Cardiac ventricle fibroblast (primary cell): ENCODE measurements around the gene TUBB4A. TPM values are rescaled to one million over a fixed set of nuclear protein-coding genes. Genes with fewer than 3 reads are reported as not detected.

Experiments
- total RNA-seq: library from RNA; depleted of rRNA; stranded (reverse); fragments of >200 nt; gene quantifications from 2 replicates; pipeline ENCODE4 v1.2.3, GENCODE V29; 2015

The TUBB4A gene
- total RNA-seq = not detected in 2 replicates

DNA sequence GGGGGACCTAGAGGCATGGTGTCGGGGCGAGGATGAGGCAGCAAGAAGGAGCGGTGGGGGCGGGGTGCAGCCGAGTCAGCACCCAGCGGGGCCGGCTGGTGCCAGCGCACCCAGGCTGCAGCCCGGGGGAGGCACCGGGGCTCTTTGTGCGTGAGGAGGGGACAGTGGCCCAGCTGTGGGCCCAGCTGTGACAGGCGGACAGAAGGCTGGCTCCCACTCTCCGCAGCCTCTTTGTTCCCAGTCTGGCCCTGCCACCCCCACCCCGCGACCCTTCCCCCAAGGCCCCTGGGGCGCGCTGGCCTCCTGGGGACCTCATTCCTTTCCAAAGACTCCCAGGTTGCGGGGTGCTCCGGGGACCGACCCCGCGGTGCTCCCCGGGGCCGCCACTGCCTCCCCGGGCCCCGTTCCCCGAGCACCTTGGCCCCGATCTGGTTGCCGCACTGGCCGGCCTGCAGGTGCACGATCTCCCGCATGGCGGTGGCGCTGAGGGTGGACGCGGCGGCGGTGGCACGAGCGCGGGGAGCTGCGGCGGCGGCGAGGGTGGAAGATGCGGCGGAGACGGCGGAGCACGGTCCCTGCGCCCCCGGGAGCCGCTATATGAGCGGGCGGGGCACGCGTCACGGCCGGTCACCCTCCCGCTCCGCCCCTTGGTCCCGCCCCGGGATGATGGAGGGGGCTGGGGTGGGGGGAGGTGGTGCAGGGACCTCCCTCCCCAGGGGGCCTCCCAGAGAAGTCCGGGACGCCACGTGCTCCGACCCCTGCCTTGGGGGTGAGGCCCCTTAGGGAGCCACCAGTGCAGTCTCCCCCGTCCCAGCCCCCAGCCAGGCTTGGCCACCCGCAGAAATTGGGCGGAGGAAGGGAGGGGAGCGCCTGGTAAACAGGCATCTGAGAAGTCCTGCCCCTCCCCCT lies at the start of gene TUBB4A:
TUBB4A (minus strand) TSS at position 570 of the 909 bp plus-strand sequence; CDS start at position 473, 97 bp downstream.

DNA sequence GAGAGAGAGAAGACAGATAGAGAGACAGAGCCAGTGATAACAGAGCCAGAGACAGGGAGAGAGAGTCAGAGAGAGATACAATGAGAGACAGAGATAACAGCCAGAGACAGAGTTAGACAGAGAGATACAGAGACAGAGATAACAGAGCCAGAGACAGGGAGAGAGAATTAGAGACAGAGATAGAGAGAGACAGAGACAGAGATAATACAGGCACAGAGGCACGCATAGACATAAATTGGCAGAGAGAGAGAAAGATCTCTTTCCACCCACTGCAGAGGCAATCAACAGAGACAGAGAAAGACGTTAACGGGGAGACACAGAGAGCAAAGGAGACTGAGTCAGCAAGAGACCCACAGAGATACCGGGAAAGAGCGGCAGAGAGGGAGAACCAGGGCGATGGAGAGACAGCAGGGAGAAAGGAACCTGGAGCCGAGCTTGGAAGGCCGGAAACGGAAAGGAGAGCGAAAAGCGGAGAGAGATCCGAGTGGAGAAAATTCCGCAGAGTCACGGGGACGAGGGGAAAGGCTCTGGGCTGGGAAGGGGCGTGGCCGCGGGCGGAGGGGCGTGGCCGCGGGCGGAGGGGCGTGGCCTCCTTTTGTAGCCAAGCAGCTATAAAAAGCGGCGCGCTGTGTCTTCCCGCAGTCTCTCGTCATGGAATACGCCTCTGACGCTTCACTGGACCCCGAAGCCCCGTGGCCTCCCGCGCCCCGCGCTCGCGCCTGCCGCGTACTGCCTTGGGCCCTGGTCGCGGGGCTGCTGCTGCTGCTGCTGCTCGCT lies 28.5 kb upstream of the TUBB4A start, which contains the start of gene TNFSF9:
TNFSF9 (plus strand) TSS at position 641 of the 777 bp plus-strand sequence; CDS start at position 652, 11 bp downstream.

DNA sequence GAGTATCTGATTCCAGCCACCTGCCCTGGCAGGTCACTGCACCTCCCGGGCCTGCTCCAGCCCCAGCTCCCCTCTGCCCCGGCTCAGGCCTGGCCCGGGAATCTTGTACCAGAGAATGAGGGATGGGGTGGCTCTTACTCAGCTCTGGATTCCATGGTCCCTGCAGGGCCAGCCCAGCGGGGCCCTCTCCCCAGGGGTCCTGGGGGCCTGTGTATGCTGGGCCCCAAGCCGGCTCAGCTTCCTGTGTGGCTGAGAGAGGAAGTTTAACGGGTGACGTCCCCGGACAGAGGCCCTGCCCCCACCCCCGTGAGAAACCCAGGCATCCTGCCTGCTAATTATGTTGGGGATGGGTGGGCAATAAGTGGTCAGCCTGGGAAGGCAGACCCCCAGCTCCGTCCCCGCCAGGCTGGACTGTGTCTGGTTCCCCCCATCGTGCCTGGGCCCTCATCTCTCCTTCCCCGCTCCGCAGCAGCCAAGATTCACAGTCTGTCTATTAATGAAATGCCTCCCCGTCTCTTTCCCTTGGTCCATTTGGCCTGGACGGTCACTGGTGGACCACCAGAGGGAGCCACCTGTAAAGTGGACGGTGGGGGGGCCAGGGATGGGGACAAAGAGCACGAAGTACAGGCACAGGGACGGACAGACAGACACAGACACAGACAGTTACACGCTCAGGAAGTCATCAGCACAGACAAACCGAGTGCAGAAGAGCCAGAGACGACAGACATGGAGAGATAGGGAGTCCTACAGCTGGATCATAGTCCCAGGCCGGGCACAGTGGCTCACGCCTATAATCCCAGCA lies 20.4 kb downstream of the TUBB4A start, which contains the start of gene DENND1C:
DENND1C (minus strand) TSS at position 247 of the 802 bp plus-strand sequence; CDS start at position 155, 92 bp downstream.

DNA sequence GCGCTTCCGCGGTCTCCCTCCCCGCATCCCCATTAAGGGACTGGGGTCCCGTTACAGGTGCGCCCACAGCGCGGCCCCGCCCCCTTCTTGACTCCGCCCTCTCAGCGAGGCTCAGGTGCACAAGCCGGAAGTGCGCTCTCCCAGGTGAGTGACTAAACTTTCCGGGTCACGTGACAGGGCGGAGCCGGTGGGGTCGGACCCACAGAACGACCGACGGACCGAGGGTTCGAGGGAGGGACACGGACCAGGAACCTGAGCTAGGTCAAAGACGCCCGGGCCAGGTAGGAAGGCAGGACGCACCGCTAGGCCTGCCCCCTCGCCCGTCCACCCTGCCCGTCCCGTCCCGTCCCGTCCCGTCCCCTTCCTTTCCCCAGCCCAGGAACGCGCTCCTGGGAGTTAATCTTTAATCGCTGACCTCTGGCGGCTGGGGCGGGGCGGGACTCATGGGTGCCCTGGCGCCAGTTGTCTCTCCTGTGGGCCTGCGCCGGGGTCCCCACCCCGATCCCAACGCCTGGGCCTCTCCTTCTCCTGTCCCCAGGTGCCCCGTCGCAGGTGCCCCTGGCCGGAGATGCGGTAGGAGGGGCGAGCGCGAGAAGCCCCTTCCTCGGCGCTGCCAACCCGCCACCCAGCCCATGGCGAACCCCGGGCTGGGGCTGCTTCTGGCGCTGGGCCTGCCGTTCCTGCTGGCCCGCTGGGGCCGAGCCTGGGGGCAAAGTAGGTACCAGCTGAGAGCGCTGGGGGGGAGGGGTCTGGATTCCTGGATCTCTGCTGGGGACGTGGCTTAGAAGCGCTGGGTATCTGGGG lies 37.8 kb downstream of the TUBB4A start, which contains the start of gene CRB3:
CRB3 (plus strand) TSS at position 202 of the 804 bp plus-strand sequence; CDS start at position 633, 431 bp downstream.

DNA sequence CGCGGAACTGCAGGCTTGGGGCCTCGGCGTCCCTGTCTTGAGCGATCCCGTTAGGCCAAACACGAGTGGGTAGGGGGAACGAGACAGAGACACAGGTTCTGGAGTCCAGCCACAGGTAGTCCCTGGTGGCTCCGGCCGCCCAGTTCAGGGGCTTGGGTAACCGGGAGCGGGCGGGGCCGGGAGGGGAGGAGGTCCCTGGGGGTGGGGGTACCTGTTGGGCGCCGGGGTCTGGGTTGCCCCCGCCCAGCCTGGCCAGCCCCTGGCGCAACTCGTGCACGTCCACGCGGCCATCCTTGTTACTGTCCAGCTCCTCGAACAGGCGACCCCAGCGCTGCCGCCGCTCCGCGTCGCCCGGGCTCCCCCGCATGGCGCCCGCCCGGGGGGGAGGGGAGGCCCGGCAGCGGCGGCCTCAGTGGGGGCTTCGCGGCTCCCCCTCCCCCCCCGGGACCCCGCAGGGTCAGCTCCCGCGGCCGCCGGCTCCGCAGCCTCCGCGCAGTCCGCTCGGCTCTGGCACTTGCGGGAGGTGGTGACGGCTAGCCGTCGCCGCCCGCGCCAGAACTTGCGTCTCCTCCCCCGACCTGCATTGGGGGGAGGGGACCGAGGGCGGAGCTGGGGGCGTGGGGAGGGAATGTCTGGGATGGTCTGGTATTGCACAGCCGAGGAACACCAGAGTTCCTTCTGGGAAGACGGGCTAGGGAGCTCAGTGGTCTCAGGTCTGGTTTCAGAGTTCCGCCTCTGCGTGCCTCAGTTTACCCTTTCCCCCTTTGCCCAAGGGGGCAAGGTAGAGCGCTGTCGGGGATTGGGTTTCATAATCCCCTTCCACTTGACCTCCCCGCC lies 42.6 kb downstream of the TUBB4A start, which contains the start of gene SLC25A23:
SLC25A23 (minus strand) TSS at position 531 of the 837 bp plus-strand sequence; CDS start at position 367, 164 bp downstream.

Other genes starting within 250 kb of the TUBB4A start
- gene MLLT1, start 222.3 kb downstream of the TUBB4A start, total RNA-seq = 26.5 and 26.7 TPM in 2 replicates
- gene ACER1, start 168.7 kb downstream of the TUBB4A start, total RNA-seq = not detected in 2 replicates
- 60.2 and 69.9 TPM in 2 replicates for gene CLPP, start 140.8 kb downstream of the TUBB4A start, total RNA-seq
- 54.0 and 61.2 TPM in 2 replicates for gene ALKBH7, start 129.5 kb downstream of the TUBB4A start, total RNA-seq
- 0.87 and 2.4 TPM in 2 replicates for gene PSPN, start 126.4 kb downstream of the TUBB4A start, total RNA-seq
- 50.8 and 57.8 TPM in 2 replicates for gene GTF2F1, start 109.1 kb downstream of the TUBB4A start, total RNA-seq
- gene KHSRP, start 77.5 kb downstream of the TUBB4A start, total RNA-seq = 149 and 168 TPM in 2 replicates
- gene SLC25A41, start 68.5 kb downstream of the TUBB4A start, total RNA-seq = not detected in 2 replicates
- gene SLC25A23, start 42.5 kb downstream of the TUBB4A start, total RNA-seq = 28.9 and 48.6 TPM in 2 replicates
- not detected in 2 replicates for gene CRB3, start 38.0 kb downstream of the TUBB4A start, total RNA-seq
- gene DENND1C, start 20.5 kb downstream of the TUBB4A start, total RNA-seq = not detected in 2 replicates
- gene TNFSF9, start 28.7 kb upstream of the TUBB4A start, total RNA-seq = 0.20 and 1.1 TPM in 2 replicates
- not detected in 2 replicates for gene CD70, start 88.8 kb upstream of the TUBB4A start, total RNA-seq
- gene TNFSF14, start 167.9 kb upstream of the TUBB4A start, total RNA-seq = 0.12 TPM in 1 of 2 replicates, not detected in the other
- gene C3, start 218.3 kb upstream of the TUBB4A start, total RNA-seq = 1,308 and 1,917 TPM in 2 replicates
- gene GPR108, start 235.3 kb upstream of the TUBB4A start, total RNA-seq = 36.8 and 54.6 TPM in 2 replicates
- gene TRIP10, start 237.4 kb upstream of the TUBB4A start, total RNA-seq = 53.2 and 53.5 TPM in 2 replicates